Activated CD4-positive, alpha-beta T cell treated with anti-CD3 and anti-CD28 coated beads, Interleukin-2, amount 50 U/mL, for 24 hours (primary cell): Measurements from ENCODE around the gene NPFF.

Experiments used
- DNase-seq, 2 donors: peaks; one replicate each; pipeline ENCODE4 v3.0.0-alpha.2; 2020; ENCODE audit warnings: low read depth in 1 of 2, low spot score in 1 of 2

The NPFF gene

DNA sequence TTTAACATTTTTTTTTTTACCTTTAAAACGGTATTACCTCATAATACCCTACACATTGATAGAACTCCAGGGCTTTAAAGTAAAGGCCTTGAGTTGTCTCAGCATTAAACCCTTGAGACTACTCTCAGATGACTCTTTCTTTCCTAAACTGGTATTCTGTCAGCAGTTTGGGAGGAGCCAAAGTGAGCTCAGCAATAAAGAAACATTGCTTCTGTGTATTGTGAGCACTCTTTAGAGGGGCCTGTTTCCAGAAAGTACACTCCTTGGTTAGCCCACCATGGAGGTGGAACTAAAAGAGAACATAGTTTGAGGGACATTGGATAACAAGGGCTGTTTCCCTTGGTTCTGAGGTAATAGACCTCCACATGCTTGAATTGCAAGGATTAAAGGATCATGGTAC, 28.4 kb downstream of the NPFF start:
- DNase-seq, result no peak

DNA sequence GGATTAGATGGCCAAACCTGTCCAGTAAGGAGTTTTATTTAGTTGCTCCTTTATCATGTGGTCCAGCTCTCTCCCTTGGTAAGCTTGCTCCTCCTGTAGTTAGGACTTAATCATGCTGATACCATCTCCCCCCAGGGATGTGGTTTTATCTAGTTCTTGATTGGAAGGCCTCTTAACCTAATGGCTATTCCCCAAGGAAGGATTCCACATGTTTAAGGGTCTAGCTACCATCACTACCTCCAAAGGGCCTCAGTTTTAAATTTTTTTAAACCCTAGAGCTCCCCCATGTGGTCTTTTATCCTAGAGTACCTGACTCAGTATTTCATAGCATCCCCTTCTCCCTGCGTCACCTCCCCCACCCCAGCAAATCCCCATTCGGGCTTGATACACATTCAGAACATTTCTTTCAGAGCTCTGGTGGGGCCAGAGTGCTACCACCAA, 30.5 kb downstream of the NPFF start:
- DNase-seq, result no peak

DNA sequence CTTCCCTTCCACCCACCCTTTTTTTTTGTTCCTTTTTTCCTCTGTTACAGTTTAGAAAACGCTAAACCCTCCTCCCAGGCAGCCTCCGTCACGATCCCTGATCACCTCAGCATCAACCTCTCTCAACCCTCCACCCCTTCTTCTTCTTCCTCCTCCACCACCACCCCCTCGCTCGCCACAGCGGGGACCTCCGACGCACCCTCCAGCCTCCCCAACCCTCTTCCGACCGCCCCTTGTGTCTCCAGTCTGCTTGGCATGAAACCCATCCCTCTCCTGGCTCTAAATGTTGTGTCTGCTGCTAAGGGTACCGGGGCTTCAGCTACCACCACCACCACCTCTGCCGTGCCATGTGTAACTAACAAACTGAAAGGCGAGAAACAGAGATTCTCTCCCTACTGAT, 32.5 kb downstream of the NPFF start:
- DNase-seq, result no peak

DNA sequence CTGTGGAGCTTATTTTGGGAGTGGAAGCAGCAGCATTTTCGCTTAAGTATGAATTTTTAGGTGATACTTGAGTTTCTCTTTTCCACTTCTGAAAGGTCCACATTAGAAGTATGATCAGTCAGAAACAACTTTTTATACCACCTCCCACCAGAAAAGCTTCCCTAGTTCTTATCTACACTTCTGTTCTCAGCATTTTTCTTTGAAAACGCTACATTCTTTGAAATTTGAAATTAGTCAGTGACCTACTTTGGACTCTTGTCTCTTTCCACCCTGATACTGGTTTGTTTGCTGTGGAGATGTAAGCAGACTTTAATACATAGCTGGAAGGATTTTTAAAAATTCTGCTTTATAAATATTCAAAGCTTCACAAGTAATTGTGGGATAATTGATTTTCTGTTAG, 33.2 kb downstream of the NPFF start:
- DNase-seq, result no peak

- no peak for DNase-seq
Measured at GRCh38 chr12:53472056-53472582, 35.2 kb downstream of the NPFF start.

DNA sequence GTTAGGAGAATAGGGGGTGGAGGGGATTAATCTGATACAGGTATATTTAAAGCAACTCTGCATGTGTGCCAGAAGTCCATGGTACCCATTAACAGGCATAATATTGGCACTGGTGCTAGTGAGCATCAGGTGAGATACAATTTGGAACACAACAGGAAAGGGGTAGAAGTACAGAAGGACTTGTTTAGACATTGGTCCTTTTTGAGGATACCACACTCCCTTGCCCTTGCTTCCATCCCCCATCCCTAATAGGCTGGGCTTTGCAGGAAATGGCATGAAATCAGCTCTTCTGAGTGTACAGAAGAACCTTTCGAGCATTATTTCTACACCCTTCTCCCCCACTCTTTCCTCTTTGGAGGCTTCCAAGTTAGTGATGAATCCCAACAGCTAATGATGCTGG, 39.0 kb downstream of the NPFF start:
- no peak for DNase-seq

- DNase-seq, result no peak
Measured at GRCh38 chr12:53467880-53468279, 39.4 kb downstream of the NPFF start.

DNA sequence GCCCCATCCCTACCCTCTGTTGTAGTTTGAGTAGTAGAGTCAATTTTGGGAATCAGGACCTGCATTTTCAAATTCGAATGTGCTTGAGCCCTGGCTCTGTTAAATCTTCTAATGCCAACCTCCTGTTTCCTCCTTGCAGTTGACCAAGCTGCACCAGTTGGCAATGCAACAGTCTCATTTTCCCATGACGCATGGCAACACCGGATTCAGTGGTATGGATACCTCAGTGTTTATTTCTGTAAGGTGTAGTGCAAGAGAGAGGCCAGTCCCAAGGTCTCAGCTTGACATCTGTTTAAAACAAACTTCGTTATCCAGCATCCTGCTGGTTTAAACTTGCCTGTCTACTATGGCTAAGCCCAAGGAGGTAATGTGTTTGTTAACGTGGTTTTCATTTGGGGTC, 40.2 kb downstream of the NPFF start:
- no peak for DNase-seq

- DNase-seq, result no peak
Measured at GRCh38 chr12:53466640-53467039, 40.6 kb downstream of the NPFF start.

- DNase-seq, result no peak
Measured at GRCh38 chr12:53465679-53466078, 41.6 kb downstream of the NPFF start.

DNA sequence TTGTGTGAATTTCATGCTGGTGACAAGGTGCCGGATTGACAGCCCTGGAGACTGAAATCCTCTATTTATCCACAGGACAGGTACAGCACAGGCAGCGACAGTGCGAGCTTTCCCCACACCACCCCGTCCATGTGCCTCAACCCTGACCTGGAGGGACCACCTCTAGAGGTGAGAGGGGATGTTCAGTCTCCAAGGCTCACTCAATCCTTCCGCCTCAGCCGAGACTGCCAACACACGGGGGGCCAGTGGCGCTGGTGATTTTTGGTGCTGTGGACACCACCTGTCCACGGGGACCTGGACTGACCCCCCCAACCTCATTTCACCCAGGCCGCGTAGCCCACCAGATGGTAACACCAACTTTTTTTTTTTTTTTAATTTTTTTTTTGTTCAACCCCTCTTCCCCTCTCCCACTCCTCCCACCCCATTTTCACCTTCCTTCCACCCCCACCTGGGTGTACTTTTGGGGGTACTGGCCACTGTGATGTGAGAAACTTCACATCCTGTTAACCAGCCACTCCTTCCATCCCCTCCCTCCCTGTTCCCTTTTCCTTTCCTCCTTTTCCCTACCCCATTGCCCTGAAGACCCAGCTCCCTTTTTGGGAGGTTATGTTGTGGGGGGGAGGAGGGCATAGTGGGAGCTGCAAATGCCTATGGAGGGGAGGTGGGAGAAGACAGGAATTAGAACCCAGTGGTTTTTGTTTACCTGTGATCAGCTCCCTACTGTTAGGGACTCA, 42.4 kb downstream of the NPFF start:
- DNase-seq, result no peak

GRCh38 chr12:53463802-53464560, 43.3 kb downstream of the NPFF start:
- DNase-seq, result no peak

DNA sequence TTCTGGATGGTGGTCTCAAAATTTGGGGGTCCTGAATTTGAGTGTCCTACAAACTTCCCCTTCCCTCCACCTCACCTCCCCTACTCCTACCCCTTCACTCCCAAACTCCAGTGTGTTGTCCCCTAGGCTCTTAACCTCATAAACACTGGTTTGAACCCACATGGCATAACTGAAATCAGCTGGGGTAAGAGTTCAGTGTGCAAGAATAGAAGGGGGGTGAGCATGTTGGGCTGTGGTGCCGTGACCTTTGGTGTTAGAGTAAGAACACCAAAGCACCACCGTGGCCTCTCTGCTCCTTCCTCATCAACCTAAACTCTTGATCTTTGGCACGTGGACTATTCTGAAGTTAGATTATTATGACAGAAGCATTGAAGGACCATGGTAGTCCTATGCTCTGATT, 44.3 kb downstream of the NPFF start:
- DNase-seq, result no peak

DNA sequence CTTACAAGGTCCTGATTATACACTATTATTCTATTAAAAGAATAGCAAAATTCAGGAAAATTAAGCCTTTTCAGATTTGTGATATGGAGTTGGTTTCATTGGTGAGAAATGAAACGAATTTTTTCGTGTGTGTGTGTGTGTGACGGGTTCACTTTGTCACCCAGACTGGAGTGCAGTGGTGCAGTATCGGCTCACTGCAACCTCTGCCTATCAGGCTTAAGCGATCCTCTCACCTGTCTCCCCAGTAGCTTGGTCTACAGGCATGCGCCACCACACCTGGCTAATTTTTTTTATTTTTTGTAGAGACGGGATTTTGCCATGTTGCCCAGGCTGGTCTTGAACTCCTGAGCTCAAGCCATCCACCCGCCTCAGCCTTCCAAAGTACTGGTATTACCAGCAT, 45.7 kb downstream of the NPFF start:
- DNase-seq, result no peak

DNA sequence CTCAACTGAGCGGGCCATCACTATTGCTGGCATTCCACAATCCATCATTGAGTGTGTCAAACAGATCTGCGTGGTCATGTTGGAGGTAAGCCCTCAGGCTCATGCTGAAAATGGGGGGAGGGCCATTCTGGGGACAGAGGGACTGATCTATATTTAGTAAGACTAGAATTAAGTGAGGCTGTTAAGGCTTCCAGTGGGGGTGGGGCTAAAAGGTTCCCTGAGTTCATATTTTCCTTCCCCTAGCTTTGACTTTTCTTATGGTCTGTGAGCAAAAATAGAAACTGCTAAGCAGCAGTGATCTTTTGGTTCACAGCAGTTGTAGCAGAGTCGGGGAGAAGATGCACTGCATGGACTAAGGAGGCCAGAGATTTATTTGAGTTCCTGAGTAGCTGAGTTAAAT, 46.2 kb downstream of the NPFF start:
- DNase-seq, result no peak

DNA sequence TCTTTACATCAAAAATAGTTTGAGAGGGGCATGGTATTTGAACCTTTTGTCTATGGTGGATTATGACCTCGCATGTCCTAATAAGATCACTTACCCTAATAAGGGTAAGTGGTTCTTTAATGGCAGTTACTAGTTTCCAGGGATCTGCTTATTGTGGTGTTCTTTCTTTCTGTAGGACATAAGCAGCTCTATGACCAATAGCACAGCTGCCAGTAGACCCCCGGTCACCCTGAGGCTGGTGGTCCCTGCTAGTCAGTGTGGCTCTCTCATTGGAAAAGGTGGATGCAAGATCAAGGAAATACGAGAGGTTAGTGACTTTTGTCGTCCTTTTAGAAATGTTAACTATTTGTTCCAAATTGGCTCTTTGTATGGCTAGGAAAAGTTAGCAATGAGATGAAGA, 48.2 kb downstream of the NPFF start:
- DNase-seq, result no peak
